H1 (cell line): Measurements from ENCODE around the gene EVA1C. TPM values are rescaled to one million over a fixed set of nuclear protein-coding genes. Genes with fewer than 3 reads are reported as not detected.

Experiments
- CTCF ChIA-PET: fragments of 300-600 bp; sonication (Branson Sonifier 250); formaldehyde crosslinking; loops from one replicate; lab custom pipeline; 2021; ENCODE audit not compliant: partially characterized antibody; lab: Charles Lee
- POLR2A ChIA-PET: fragments of 300-600 bp; sonication (Branson Sonifier 250); formaldehyde crosslinking; loops from one replicate; lab custom pipeline; 2021; ENCODE audit warnings: inconsistent platforms; ENCODE audit not compliant: partially characterized antibody; lab: Charles Lee
- DNase-seq, 2 experiments: peaks; one replicate each; pipeline versions ENCODE4 v3.0.0 to v3.0.0-alpha.2; 2010 to 2022; ENCODE audit warnings: low spot score in 2 of 2, low read depth in 1 of 2, mixed read lengths in 1 of 2
- FAIRE-seq: peaks from 2 replicates; lab custom pipeline; 2011; peaks lifted over from hg19 to GRCh38; lab: Jason Lieb, UNC
- H2AFZ ChIP-seq: 2 replicates; pipeline ENCODE4 v1.8.1; 2012; ENCODE audit warnings: low read length, inconsistent platforms
- H2AK5ac ChIP-seq: 2 replicates; pipeline ENCODE4 v1.6.1; 2013; ENCODE audit warnings: low read depth, low read length
- H2BK120ac ChIP-seq: replicated peaks from 2 replicates; pipeline ENCODE3; 2013; ENCODE audit warnings: low read depth, low read length, inconsistent platforms
- H2BK12ac ChIP-seq: 2 replicates; pipeline ENCODE4 v1.6.1; 2013; ENCODE audit warnings: low read depth, low read length
- H2BK15ac ChIP-seq: 2 replicates; pipeline ENCODE4 v1.6.1; 2013; ENCODE audit warnings: low read length
- H2BK20ac ChIP-seq: 2 replicates; pipeline ENCODE4 v1.6.1; 2013; ENCODE audit warnings: low read length
- H2BK5ac ChIP-seq: 2 replicates; pipeline ENCODE4 v1.6.1; 2013; ENCODE audit warnings: low read depth, low read length
- H3K14ac ChIP-seq: 2 replicates; pipeline ENCODE4 v1.6.1; 2013; ENCODE audit warnings: inconsistent platforms; ENCODE audit not compliant: insufficient read length
- H3K18ac ChIP-seq: 2 replicates; pipeline ENCODE4 v1.6.1; 2013; ENCODE audit warnings: low read length; ENCODE audit errors: extremely low read depth
- H3K23ac ChIP-seq: 2 replicates; pipeline ENCODE4 v1.6.1; 2013; ENCODE audit warnings: inconsistent platforms; ENCODE audit not compliant: insufficient read length
- H3K23me2 ChIP-seq: 2 replicates; pipeline ENCODE4 v1.6.1; 2013; ENCODE audit warnings: low read depth, low read length
- H3K27ac ChIP-seq: 2 replicates; pipeline ENCODE4 v1.6.1; 2011; ENCODE audit warnings: low read depth, low read length, inconsistent platforms
- H3K27me3 ChIP-seq, 4 experiments: replicated peaks in 1 of 4; 1 replicate in 1 of 4; 2 replicates in 3 of 4; pipeline versions ENCODE4 v1.6.1 to v1.8.1; 2011 to 2013; ENCODE audit warnings: low read length in 3 of 4, mild to moderate bottlenecking in 3 of 4, inconsistent platforms in 2 of 4, mixed read lengths in 2 of 4, moderate library complexity in 1 of 4; ENCODE audit not compliant: control insufficient read depth in 3 of 4, insufficient read depth in 3 of 4; ENCODE audit errors: extremely low read depth in 1 of 4
- H3K36me3 ChIP-seq, 4 experiments: 2 replicates each; pipeline versions ENCODE4 v1.6.1 to v1.8.1; 2011 to 2013; ENCODE audit warnings: mild to moderate bottlenecking in 4 of 4, low read length in 3 of 4, moderate library complexity in 2 of 4, control low read depth in 1 of 4, inconsistent platforms in 1 of 4; ENCODE audit not compliant: insufficient read depth in 4 of 4, control insufficient read depth in 2 of 4
- H3K4ac ChIP-seq: replicated peaks from 2 replicates; pipeline ENCODE3; 2013; ENCODE audit warnings: low read length, low read depth, mixed read lengths, inconsistent platforms; ENCODE audit not compliant: insufficient read length
- H3K4me1 ChIP-seq, 4 experiments: replicated peaks in 1 of 4; 1 replicate in 1 of 4; 2 replicates in 3 of 4; pipeline versions ENCODE4 v1.6.1 to v1.8.1; 2011 to 2013; ENCODE audit warnings: low read length in 3 of 4, inconsistent platforms in 2 of 4, mixed read lengths in 1 of 4; ENCODE audit not compliant: insufficient read depth in 4 of 4, control insufficient read depth in 3 of 4
- H3K4me2 ChIP-seq, 2 experiments: 2 replicates each; pipeline versions ENCODE4 v1.6.1 to v1.8.1; 2011 to 2013; ENCODE audit warnings: low read depth in 2 of 2, low read length in 2 of 2, control low read depth in 1 of 2, inconsistent platforms in 1 of 2, mild to moderate bottlenecking in 1 of 2; ENCODE audit not compliant: insufficient read depth in 1 of 2
- H3K4me3 ChIP-seq, 4 experiments: fragments of 200-600, 300-600 bp in 1 of 4; sonication (generic), shearing (Covaris generic), sonication (Bioruptor Twin) in 1 of 4; 2 replicates each; pipeline versions ENCODE4 v1.5.1 to v1.8.1; 2011 to 2016; ENCODE audit warnings: low read length in 4 of 4, low read depth in 3 of 4, control low read depth in 2 of 4, inconsistent platforms in 2 of 4, mild to moderate bottlenecking in 2 of 4, mixed read lengths in 1 of 4, moderate library complexity in 1 of 4; ENCODE audit not compliant: insufficient read depth in 2 of 4; ENCODE audit errors: extremely low read depth in 1 of 4
- H3K56ac ChIP-seq: replicated peaks from 2 replicates; pipeline ENCODE3; 2013; ENCODE audit warnings: low read depth, mild to moderate bottlenecking, mixed read lengths, low read length, inconsistent platforms; ENCODE audit not compliant: insufficient read length
- H3K79me1 ChIP-seq: 2 replicates; pipeline ENCODE4 v1.6.1; 2013; ENCODE audit warnings: low read depth, low read length, control low read depth
- H3K79me2 ChIP-seq, 2 experiments: 2 replicates each; pipeline versions ENCODE4 v1.6.1 to v1.8.1; 2012 to 2013; ENCODE audit warnings: low read length in 2 of 2, mild to moderate bottlenecking in 2 of 2, inconsistent platforms in 1 of 2; ENCODE audit not compliant: insufficient read depth in 2 of 2, control insufficient read depth in 1 of 2
- H3K9ac ChIP-seq, 4 experiments: replicated peaks in 1 of 4; 1 replicate in 1 of 4; 2 replicates in 3 of 4; pipeline versions ENCODE4 v1.6.1 to v1.8.1; 2011 to 2013; ENCODE audit warnings: low read depth in 3 of 4, low read length in 3 of 4, control low read depth in 2 of 4, mild to moderate bottlenecking in 2 of 4, moderate library complexity in 2 of 4, inconsistent platforms in 1 of 4; ENCODE audit errors: extremely low read depth in 1 of 4
- H3K9me3 ChIP-seq, 2 experiments: 2 replicates each; pipeline versions ENCODE4 v1.6.1 to v1.8.1; 2012 to 2013; ENCODE audit warnings: mild to moderate bottlenecking in 2 of 2, moderate library complexity in 2 of 2, control low read depth in 1 of 2, inconsistent platforms in 1 of 2, low read depth in 1 of 2, low read length in 1 of 2, mixed read lengths in 1 of 2; ENCODE audit not compliant: insufficient read depth in 2 of 2
- H4K20me1 ChIP-seq, 2 experiments: replicated peaks in 1 of 2; 2 replicates each; pipeline versions ENCODE3 to v1.8.1; 2011 to 2013; ENCODE audit warnings: inconsistent platforms in 2 of 2, low read length in 2 of 2, mild to moderate bottlenecking in 1 of 2; ENCODE audit not compliant: insufficient read depth in 2 of 2, control insufficient read depth in 1 of 2
- H4K5ac ChIP-seq: 2 replicates; pipeline ENCODE4 v1.6.1; 2013; ENCODE audit warnings: low read length, low read depth, mixed read lengths, inconsistent platforms; ENCODE audit not compliant: insufficient read length
- H4K8ac ChIP-seq: 2 replicates; pipeline ENCODE4 v1.8.0; 2013; ENCODE audit warnings: mild to moderate bottlenecking, moderate library complexity, low read length, inconsistent platforms; ENCODE audit not compliant: insufficient read depth; ENCODE audit errors: extremely low read depth
- H4K91ac ChIP-seq: replicated peaks from 2 replicates; pipeline ENCODE3; 2013; ENCODE audit warnings: low read length, mixed read lengths, inconsistent platforms; ENCODE audit not compliant: insufficient read length
- NANOG ChIP-seq: IDR thresholded peaks from 2 replicates; pipeline ENCODE4 v1.6.1; 2011; ENCODE audit warnings: low read length, low read depth, mild to moderate bottlenecking, inconsistent platforms; ENCODE audit not compliant: insufficient read depth, poor library complexity, severe bottlenecking
- NRF1 ChIP-seq: IDR thresholded peaks from 2 replicates; pipeline ENCODE4 v1.6.1; 2011; ENCODE audit warnings: mild to moderate bottlenecking, low read depth, low read length, improper control_type of control experiment
- RFX5 ChIP-seq: IDR thresholded peaks from 2 replicates; pipeline ENCODE4 v1.6.1; 2011; ENCODE audit warnings: low read depth, low read length, improper control_type of control experiment, borderline replicate concordance
- SAP30 ChIP-seq: fragments of 300-600 bp; sonication (generic); IDR thresholded peaks from 2 replicates; pipeline ENCODE4 v1.7.1; 2012; ENCODE audit warnings: low read length, moderate library complexity, mild to moderate bottlenecking, inconsistent platforms; ENCODE audit not compliant: insufficient read depth, insufficient replicate concordance
- SP4 ChIP-seq: IDR thresholded peaks from 2 replicates; pipeline ENCODE4 v1.6.1; 2012; ENCODE audit warnings: low read length, inconsistent platforms
- TAF1 ChIP-seq: IDR thresholded peaks from 2 replicates; pipeline ENCODE4 v1.6.1; 2011; ENCODE audit warnings: mild to moderate bottlenecking, low read depth, low read length
- WGBS, 2 experiments: shearing (Covaris generic) in 1 of 2; methylation state at CpG; one replicate each; pipeline versions ENCODE4 v1.1.6 to v1.1.7; 2013 to 2015; ENCODE audit warnings: low lambda C conversion rate in 2 of 2, mixed read lengths in 2 of 2, inconsistent platforms in 1 of 2, low coverage in 1 of 2, missing lambda C conversion rate in 1 of 2; ENCODE audit not compliant: insufficient replicate concordance in 2 of 2, insufficient coverage in 1 of 2, insufficient read length in 1 of 2; ENCODE audit errors: extremely low coverage in 1 of 2, missing lambda C conversion rate in 1 of 2; 5-methylcytosine and 5-hydroxymethylcytosine counted together
- polyA plus RNA-seq, 7 experiments: library from polyadenylated mRNA; depleted of rRNA in 3 of 7; stranded (reverse) in 5 of 7; unstranded in 2 of 7; fragments of >200 nt in 5 of 7; fragments of 200-250 nt in 2 of 7; gene quantifications; 1 replicate in 5 of 7; 2 replicates in 1 of 7; 4 replicates in 1 of 7; pipeline versions ENCODE4 v1.2.1 to v1.2.3, GENCODE V29; 2011 to 2013; ENCODE audit warnings: missing spikeins in 2 of 7, mixed read lengths in 2 of 7
- total RNA-seq: library from RNA; stranded (reverse); fragmentation: NEBNext Ultra II Directional; extraction: Animal tissue kit (Norgen Biotek cat#: 25700); gene quantifications from 2 replicates; pipeline ENCODE4 v1.2.1, GENCODE V29; 2021

The EVA1C gene
- total and polyA plus RNA-seq, 2 of the 8 experiments (the other 6 are each of a cell fraction or from before 2014, with no cell fraction given): 2.6 to 3.6 TPM

DNA sequence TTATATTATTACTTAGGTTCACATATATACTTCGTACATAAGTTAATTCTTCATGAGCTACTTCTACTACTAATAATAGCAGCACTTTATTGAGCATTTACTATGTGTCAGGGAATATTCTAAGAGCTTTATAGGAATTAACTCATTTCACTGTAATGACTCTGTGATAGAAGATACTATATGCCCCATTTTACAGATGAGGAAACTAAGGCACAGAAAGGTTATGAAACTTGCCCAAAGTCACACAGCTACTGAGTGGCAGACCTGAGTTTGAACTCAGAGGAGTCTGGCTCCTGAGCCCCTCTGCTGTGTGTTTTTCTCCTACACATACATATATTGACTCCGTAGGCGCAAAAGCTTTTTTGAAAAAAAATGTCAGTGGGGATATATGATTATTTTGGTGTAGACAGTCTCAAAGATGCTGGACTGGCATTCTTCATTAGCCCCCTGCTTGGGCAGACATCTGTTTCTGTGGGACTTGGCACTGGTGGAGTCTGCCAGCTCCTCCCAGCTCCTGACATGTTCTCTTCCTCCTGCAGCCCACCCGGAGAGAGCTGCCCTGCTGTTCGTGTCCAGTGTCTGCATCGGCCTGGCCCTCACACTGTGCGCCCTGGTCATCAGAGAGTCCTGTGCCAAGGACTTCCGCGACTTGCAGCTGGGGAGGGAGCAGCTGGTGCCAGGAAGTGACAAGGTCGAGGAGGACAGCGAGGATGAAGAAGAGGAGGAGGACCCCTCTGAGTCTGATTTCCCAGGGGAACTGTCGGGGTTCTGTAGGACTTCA, 102.0 kb downstream of the EVA1C start:
- Histone ChIP-seq H3K79me2 (no peaks in the 10 kb centered on the region), H2AK5ac (no peak overlapping the region), H4K20me1 (no peaks in the 10 kb centered on the region), H3K36me3 (no peaks in the 10 kb centered on the region), H2AFZ (no peak overlapping the region), H3K27ac (no peak overlapping the region), H3K4me1 (no peaks in the 10 kb centered on the region), H2BK12ac (no peak overlapping the region), H3K4me2 (no peak overlapping the region), H3K23me2 (no peaks in the 10 kb centered on the region; the same call in 1 of the 2 replicates), H3K9me3 (no peaks in the 10 kb centered on the region), H2BK5ac (no peak overlapping the region), H2BK20ac (no peak overlapping the region), H2BK15ac (no peak overlapping the region), H4K91ac (no peak overlapping the region), H3K79me1 (no peaks in the 10 kb centered on the region), H3K4me3 (no peak overlapping the region), H3K9ac (no peak overlapping the region), H4K5ac (no peak overlapping the region), H3K23ac (no peak overlapping the region), H3K18ac (no peak overlapping the region), H3K56ac (no peak overlapping the region), H3K14ac (no peak overlapping the region), H4K8ac (no peak overlapping the region), H2BK120ac (no peak overlapping the region), H3K27me3 (no peaks in the 10 kb centered on the region), H3K4ac (no peak overlapping the region)
- ChIA-PET POLR2A (no interaction called here), CTCF (interaction anchor here (0.6 to 2.4 kb wide), 5 partner anchors 11 to 516 kb away, joined by 3 to 14 read pairs (median 4); no protein-coding TSS in a partner anchor)
- DNase-seq (no peak), FAIRE-seq (no peak)
- TF ChIP-seq TAF1: no peak
- TF ChIP-seq NANOG: no peak
- TF ChIP-seq NRF1: no peak
- no peak for TF ChIP-seq SAP30
- TF ChIP-seq RFX5: no peak
- no peak for TF ChIP-seq SP4
- WGBS, 2 experiments: 81% methylated on average over 12 of the region's 12 CpGs; no CpG with 5 or more reads in 1 of the 2 experiments
